Measurements from ENCODE around the gene VARS2. TPM values are rescaled to one million over a fixed set of nuclear protein-coding genes. Genes with fewer than 3 reads are reported as not detected.
A peak's percentile ranks its signal among the peaks of the same experiment; 100 is the strongest.

The VARS2 gene
- total RNA-seq, 4 donors from 2014 or later: 13.0 to 25.2 (median 18.1) TPM

GRCh38 chr6:30880698-30881252, 33.3 kb upstream of the VARS2 start:
- TF ChIP-seq CTCF (IDR thresholded peaks at IDR 0.05) (no peak), POLR2A (IDR thresholded peaks at IDR 0.05) (no peak)
- WGBS, 2 donors: 83 to 84% methylated on average over 16 of the region's 16 CpGs
- intact Hi-C loops (cut with DNase I; ENCODE audit: low total_unique reads): no loop called here
- no peak overlapping the region for H3K4me3 ChIP-seq (ENCODE audit: low read depth, poor library complexity, severe bottlenecking)
- peak in 1 of 2 donors; percentile 76 for DNase-seq (ENCODE audit: low spot score in 2 of 2)

GRCh38 chr6:30881392-30882203, 32.4 kb upstream of the VARS2 start:
- H3K4me3 ChIP-seq (ENCODE audit: low read depth, poor library complexity, severe bottlenecking): no peak overlapping the region
- peak in 1 of 2 donors; percentile 74 for DNase-seq (ENCODE audit: low spot score in 2 of 2)
- 68 to 73% methylated on average over 14 of the region's 14 CpGs for WGBS, 2 donors
- intact Hi-C loops (cut with DNase I; ENCODE audit: low total_unique reads): no loop called here
- no peak for TF ChIP-seq POLR2A (IDR thresholded peaks at IDR 0.05)
- TF ChIP-seq CTCF (IDR thresholded peaks at IDR 0.05): no peak

- DNase-seq (ENCODE audit: low spot score in 2 of 2): peak in 1 of 2 donors; percentile 84
- no peak for TF ChIP-seq POLR2A (IDR thresholded peaks at IDR 0.05)
- no peak for TF ChIP-seq CTCF (IDR thresholded peaks at IDR 0.05)
- 30 to 39% methylated on average over 5 to 8 of the region's 8 CpGs for WGBS, 2 donors
- intact Hi-C loops (cut with DNase I; ENCODE audit: low total_unique reads): no loop called here
- no peak overlapping the region for H3K4me3 ChIP-seq (ENCODE audit: low read depth, poor library complexity, severe bottlenecking)
These were observed 31.8 kb upstream of the VARS2 start for GRCh38 chr6:30882204-30882758.

- H3K4me3 ChIP-seq (ENCODE audit: low read depth, poor library complexity, severe bottlenecking): peak overlapping the region; percentile 67
- intact Hi-C loops (cut with DNase I; ENCODE audit: low total_unique reads): no loop called here
- WGBS, 2 donors: 39 to 45% methylated on average over 14 to 15 of the region's 15 CpGs
- peak; percentile 67 to 91 for DNase-seq (ENCODE audit: low spot score in 2 of 2)
- TF ChIP-seq CTCF (IDR thresholded peaks at IDR 0.05) (no peak), POLR2A (IDR thresholded peaks at IDR 0.05) (no peak)
These were observed 31.0 kb upstream of the VARS2 start for GRCh38 chr6:30882759-30883684.

- peak; percentile 70 to 96 for DNase-seq (ENCODE audit: low spot score in 2 of 2)
- intact Hi-C loops (cut with DNase I; ENCODE audit: low total_unique reads): no loop called here
- 12 to 14% methylated on average over 27 to 61 of the region's 62 CpGs for WGBS, 2 donors
These were observed 30.1 kb upstream of the VARS2 start, which contains the start of gene DDR1 for GRCh38 chr6:30883685-30884520. Gene DDR1 (plus strand): TSS chr6:30884519. CDS start chr6:30888730, 4,211 bp downstream.

More at GRCh38 chr6:30883685-30884520, 30.1 kb upstream of the VARS2 start, which contains the start of gene DDR1:
- peak within 1 kb of the TSS; percentile 67 for H3K4me3 ChIP-seq (ENCODE audit: low read depth, poor library complexity, severe bottlenecking)
- TF ChIP-seq POLR2A (IDR thresholded peaks at IDR 0.05) (no peak), CTCF (IDR thresholded peaks at IDR 0.05) (no peak)

Data from lower leg skin (tissue), 4 donors.